NCI-H2029 treated with DMSO at 0.1 percent for 48 hours (cell line): Measurements from ENCODE around the gene GTPBP6.
"Not testable (repeated sequence)": the region's sequence is repeated elsewhere in the genome, so short reads cannot be mapped to it uniquely, and the experiment has no call there.

Source experiments
- DNase-seq: peaks from one replicate; lab custom pipeline; 2025; lab: John Stamatoyannopoulos, UW

GTPBP6 gene

GRCh38 chrX:316351-317325 is 2.0 kb downstream of the GTPBP6 start:
- DNase-seq: no peak

DNA sequence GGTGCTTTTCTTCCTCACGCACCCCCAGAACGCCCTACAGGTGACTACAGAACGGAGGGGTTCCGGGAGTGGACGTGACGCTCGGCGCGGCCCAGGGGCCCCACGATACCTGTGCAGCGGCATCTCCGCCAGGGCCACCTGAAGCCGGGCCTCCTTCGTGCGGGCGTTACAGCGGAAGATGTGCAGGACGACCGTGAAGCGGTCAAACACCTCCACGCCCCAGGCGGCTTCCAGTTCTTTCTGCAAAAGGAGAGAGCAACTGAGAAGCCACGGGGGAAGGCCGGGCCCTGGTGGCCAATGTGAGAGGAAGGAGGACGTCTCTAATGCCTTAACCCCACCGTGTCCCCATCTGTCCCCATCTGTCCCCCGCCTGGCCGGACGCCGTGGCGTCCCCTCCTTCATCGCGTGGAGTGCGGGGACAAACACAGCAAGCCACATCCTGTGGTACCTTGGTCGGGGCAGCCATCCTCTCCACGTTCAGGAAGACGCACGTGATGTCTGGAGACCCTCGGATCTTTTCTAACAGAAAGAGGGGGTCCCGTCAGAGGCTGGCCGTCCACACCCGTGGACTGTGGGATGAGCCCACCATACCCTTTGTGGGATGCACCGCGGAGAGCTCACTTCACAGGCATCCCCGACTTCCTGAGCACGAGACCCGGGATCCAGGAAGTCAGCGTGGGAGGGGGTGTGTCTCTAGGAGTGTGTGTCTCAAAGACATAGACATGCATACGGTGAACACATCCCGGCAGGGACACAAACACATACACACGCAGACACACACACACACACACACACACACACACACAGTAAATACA is 3.6 kb downstream of the GTPBP6 start:
- no peak for DNase-seq

- no peak for DNase-seq
Observed at GRCh38 chrX:314049-314448, 4.5 kb downstream of the GTPBP6 start.

GRCh38 chrX:313546-313945 is 5.0 kb downstream of the GTPBP6 start:
- no peak for DNase-seq

- no peak for DNase-seq
Observed at GRCh38 chrX:312621-313331, 5.8 kb downstream of the GTPBP6 start.

- no peak for DNase-seq
Observed at GRCh38 chrX:311156-312129, 7.2 kb downstream of the GTPBP6 start.

GRCh38 chrX:310621-311155 is 7.9 kb downstream of the GTPBP6 start:
- DNase-seq: no peak

DNA sequence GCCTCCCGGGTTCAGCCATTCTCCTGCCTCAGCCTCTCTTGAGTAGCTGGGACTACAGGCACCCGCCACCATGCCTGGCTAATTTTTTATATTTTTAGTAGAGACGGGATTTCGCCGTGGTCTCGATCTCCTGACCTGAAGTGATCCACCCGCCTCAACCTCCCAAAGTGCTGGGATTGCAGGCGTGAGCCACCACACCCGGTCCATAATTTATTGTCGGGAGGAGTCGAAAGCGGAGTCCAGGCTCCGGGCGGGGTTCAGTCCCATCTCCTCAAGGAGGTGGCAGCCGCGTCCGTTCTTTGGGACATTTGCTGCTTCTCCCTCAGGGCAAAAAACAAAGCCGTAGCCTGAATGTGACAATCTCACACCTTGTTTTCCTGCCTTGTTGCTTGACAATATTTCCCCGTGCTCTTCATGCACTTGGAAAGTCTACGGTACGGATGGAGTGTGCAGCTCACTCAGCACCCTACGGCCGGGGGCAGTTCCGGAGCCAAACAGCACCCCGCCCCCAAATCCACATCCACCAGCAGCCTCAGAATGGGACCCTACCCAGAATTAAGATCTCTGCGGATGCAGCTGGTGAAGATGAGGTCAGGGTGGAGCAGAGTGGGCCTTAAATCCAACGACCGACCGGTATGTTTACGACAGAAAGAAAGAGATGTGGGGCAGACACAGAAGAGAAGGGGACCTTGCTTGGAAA is 9.6 kb downstream of the GTPBP6 start:
- DNase-seq: no peak

DNA sequence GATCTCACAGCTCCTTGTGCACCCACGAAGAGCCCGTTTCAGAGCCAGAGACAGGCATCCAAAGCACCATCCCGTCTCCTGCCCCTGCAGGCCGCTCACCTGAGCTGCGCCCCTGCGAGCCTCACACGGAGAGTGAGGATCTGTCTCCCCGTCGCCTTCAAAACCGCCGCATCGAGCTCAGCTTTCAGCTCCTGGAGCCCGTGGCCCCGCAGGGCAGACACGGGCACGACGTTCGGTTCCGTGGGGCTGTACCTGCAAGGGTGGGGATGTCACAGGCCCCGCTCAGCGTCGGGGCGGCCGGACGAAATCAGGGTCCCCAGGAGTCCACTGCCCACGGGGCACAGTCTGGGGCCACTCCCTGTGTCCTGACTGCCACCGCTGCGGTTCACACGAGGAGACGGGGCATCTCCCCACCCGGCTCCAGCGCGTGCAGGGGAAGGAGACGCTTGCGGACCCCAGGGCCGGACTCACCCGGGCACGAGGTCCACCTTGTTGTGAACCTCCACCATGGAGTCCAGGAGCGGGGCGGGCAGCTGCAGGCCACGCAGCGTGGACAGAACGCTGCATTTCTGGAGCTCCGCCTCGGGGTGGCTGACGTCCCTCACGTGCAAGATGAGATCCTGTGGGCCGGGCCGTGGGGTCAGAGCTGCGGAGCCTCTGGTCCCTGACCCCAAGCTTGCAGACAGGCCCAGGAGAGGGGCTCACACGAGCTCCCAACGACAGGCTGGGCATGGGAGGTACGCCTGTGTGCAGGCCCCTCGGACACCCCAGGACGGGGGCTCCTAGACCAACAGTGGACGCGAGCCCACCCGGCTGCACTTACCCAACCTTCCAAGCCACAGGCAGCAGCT is 11.1 kb downstream of the GTPBP6 start:
- DNase-seq: no peak

- DNase-seq: not testable (repeated sequence)
Observed at GRCh38 chrX:306614-307251, 11.9 kb downstream of the GTPBP6 start.

DNA sequence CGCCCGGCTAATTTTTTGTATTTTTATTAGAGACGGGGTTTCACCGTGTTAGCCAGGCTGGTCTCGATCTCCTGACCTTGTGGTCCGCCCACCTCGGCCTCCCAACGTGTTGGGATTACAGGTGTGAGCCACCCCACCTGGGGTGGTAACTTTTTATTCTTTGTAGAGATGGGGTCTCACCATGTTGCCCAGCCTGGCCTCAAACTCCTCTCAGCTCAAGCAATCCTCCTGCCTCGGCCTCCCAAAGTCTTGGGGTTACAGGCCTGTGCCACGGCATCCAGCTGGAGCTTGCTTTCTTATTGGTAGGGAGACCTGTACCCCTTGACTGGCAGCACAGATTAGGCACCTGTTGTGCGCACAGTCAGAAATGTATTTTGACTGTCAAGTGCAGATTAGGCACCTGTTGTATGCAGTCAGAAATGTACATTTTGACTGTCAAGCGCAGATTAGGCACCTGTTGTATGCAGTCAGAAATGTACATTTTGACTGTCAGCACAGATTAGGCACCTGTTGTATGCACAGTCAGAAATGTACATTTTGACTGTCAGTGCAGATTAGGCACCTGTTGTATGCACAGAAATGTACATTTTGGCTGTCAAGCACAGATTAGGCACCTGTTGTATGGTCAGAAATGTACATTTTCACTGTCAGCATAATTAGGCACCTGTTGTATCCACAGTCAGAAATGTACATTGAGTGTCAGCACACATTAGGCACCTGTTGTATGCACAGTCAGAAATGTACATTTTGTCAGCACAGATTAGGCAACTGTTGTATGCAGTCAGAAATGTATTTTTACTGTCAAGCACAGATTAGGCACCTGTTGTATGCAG is 12.6 kb downstream of the GTPBP6 start:
- not testable (repeated sequence) for DNase-seq

GRCh38 chrX:302975-303374 is 15.6 kb downstream of the GTPBP6 start:
- no peak for DNase-seq

GRCh38 chrX:300334-300733 is 18.3 kb downstream of the GTPBP6 start:
- DNase-seq: no peak

- no peak for DNase-seq
Observed at GRCh38 chrX:298993-299392, 19.6 kb downstream of the GTPBP6 start.

GRCh38 chrX:295136-295535 is 23.5 kb downstream of the GTPBP6 start:
- no peak for DNase-seq

DNA sequence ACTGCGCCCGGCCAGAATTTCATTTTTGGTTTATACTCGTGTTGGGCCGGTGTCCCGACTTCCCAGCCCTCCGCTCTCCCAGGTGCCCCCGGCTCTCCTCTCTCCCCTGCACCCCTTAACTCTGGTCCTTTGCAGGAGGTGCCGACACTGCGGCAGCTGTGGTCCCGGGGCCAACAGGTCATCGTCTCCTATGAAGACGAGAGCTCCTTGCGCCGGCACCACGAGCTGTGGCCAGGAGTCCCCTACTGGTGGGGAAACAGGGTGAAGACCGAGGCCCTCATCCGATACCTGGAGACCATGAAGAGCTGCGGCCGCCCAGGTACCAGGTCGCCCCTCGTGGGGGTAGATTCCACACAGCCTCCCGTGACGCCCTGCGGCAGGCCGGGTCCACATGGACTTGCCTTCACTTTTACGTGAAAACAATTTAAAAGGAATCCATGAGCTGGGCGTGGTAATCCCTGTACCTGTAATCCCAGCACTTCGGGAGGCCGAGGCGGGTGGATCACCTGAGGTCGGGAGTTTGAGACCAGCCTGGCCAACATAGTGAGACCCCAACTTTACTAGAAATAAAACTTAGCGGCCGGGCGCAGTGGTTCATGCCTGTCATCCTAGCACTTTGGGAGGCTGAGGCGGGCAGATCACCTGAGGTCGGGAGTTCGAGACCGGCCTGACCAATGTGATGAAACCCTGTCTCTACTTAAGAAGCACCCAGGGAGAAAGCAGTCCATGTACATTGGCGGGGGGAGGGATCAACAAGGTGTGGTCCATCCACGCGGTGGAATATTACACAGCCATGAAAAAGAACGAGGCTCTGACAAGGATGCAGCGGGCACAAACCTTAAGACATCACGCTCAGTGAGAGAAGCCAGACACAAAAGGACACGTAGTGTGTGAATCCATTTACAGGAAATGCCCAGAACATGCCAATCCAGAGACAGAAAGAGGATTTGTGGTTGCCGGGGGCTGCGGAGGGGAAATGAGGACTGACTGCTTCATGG is 25.4 kb downstream of the GTPBP6 start:
- no peak for DNase-seq
